Measurements from ENCODE around the gene GORAB.
A peak's percentile ranks its signal among the peaks of the same experiment; 100 is the strongest.

Gene GORAB

DNA sequence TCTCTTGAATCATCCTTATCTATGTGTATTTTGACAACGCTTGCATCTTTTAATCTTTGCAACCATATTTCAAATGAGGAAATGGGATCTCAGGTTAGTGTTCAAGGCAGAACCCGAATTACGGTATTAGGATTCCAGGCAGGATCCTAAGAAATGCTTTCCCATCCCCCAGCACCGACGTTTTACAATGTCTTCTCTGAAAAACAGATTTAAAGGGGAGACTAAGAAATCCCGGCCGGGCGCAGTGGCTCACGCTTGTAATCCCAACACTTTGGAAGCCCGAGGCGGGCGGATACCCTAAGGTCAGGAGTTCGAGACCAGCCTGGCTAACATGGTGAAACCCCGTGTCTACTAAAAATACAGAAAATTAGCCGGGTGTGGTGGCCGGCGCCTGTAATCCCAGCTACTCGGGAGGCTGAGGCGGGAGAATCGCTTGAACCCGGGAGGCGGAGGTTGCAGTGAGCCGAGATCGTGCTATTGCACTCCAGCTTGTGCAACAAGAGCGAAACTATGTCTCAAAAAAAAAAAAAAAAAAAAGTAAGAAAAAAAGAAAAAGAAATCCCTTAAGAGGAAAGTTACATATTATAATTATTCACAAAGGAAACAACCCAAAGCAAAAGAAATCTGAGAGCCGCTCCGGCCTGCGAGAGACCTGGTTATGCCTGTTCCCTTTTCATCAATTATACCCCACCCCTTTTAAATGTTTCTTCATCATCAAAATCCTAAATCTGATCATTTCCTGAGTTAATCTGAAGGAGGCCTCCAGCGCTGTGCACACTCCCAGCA lies 801 bp upstream of the GORAB start:
- Mint-ChIP-seq H3K4me3 (no peak overlapping the region), H3K27ac (no peak overlapping the region), H3K9me3 (no peaks in the 10 kb centered on the region), H3K27me3 (peaks cover 5 to 7% of the 10 kb centered on the region in 2 donors), H3K4me1 (peaks cover 4 to 5% of the 10 kb centered on the region in 2 donors), H3K36me3 (peaks cover 4 to 5% of the 10 kb centered on the region in 2 donors)
- ATAC-seq (replicated peaks) (peak in 1 of 2 donors; percentile 17), DNase-seq (no peak)

DNA sequence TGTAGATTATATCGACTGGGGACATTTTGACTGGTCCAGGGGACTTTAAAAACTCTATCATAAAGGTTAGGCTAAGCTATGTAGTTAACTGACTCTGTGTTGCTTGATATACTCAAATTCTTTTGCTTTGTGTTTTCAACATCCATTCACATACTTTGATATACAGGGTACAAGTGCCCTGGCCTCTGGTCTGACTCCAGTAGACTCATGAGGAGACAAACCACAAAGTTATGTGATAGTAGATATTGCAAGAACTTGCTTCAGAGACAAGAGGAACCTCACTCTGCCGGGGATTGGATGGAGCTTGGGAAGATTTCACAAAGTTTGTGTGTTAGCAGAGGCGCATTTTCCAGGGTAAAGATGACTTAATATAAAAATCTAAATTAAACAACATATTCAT lies 1.3 kb downstream of the GORAB start:
- peaks cover 3 to 4% of the 10 kb centered on the region in 2 donors for H3K27me3 Mint-ChIP-seq
- peaks cover 8 to 12% of the 10 kb centered on the region in 2 donors for H3K36me3 Mint-ChIP-seq
- H3K4me1 Mint-ChIP-seq = peaks cover 5 to 6% of the 10 kb centered on the region in 2 donors
- ATAC-seq (replicated peaks) (no peak), DNase-seq (no peak)
- no peak overlapping the region for H3K27ac Mint-ChIP-seq
- H3K4me3 Mint-ChIP-seq = no peak overlapping the region
- no peaks in the 10 kb centered on the region for H3K9me3 Mint-ChIP-seq

DNA sequence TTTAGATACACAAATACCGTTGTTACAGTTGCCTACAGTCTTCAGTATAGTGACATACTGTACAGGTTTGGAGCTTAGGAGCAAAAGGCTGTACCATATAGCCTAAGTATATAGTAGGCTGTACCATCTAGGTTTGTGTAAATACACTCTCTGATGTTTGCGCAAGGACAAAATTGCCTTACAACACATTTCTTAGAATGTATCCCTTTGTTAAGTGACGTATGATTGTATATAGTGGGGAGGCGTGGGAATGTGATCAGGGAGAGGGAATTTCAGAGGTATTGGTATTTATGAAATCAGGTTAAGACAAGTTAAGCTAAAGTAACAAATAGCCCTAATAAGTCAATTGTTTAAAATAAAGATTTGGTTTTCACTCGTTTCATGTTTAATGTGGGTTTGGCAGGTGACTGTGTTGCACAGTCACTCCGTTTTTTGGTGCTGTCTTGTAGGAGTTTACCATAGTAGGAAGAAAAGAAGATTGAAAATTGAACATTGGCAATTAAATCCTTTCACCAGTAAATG lies 2.7 kb downstream of the GORAB start:
- H3K4me3 Mint-ChIP-seq = no peak overlapping the region
- peaks cover 5 to 9% of the 10 kb centered on the region in 2 donors for H3K4me1 Mint-ChIP-seq
- peaks cover 0 to 4% of the 10 kb centered on the region in 2 donors for H3K27me3 Mint-ChIP-seq
- no peaks in the 10 kb centered on the region for H3K9me3 Mint-ChIP-seq
- peaks cover 11 to 18% of the 10 kb centered on the region in 2 donors for H3K36me3 Mint-ChIP-seq
- ATAC-seq (replicated peaks) (no peak), DNase-seq (no peak)
- no peak overlapping the region for H3K27ac Mint-ChIP-seq

DNA sequence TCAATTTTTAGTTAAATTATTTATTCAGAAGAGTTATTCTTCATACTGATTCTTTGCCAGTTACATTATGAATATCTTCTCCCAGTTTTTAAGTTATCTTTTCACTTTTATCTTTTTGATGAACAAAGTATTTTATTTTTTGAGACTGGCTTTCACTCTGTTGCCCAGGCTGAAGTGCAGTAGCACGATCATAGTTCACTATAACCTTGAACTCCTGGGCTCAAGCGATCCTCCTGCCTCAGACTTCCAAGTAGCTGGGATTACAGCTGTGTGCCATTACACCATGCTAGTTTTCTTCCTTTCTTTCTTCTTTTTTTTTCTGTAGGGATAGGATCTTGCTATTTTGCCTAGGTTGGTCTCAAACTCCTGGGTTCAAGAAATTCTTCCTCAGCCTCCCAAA lies 3.5 kb downstream of the GORAB start:
- Mint-ChIP-seq H3K4me3 (no peak overlapping the region), H3K36me3 (peaks cover 16 to 25% of the 10 kb centered on the region in 2 donors), H3K9me3 (no peaks in the 10 kb centered on the region), H3K27ac (no peak overlapping the region), H3K27me3 (no peaks in the 10 kb centered on the region), H3K4me1 (peaks cover 5 to 9% of the 10 kb centered on the region in 2 donors)
- ATAC-seq (replicated peaks) (no peak), DNase-seq (no peak)

DNA sequence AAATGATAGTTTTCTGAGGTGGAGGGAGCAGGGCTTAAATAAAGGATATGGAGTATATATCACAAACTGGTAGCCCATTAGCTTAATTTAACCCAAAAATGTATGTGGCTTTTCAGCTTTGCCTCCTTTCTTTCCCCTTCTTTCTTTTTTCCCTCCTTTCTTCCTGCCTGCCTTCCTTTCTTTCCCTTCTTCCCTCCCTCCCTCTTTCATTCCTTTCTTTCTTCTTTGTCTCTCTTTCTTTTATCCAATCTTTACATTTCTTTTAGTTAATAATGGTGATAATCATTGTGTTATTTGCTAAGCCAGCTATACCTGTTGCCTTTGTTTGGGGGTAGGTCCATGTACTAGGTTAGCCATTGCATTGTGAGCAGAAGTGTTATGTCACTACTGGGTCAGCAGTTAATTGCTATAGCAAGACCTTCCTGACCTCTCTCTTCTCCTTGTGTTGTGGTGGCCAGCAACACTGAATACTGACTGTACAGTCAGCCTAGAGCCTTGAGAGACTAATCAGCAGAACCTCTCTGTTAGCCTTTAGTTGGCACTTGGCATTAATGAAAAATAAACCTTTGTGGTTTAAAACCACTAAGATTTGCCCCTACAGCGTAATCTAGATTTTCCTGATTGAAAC lies 5.1 kb downstream of the GORAB start:
- no peaks in the 10 kb centered on the region for H3K27me3 Mint-ChIP-seq
- peaks cover 5 to 9% of the 10 kb centered on the region in 2 donors for H3K4me1 Mint-ChIP-seq
- peaks cover 28 to 39% of the 10 kb centered on the region in 2 donors for H3K36me3 Mint-ChIP-seq
- no peak for DNase-seq
- no peaks in the 10 kb centered on the region for H3K9me3 Mint-ChIP-seq
- H3K27ac Mint-ChIP-seq = no peak overlapping the region
- no peak overlapping the region for H3K4me3 Mint-ChIP-seq
- no peak for ATAC-seq (replicated peaks)

DNA sequence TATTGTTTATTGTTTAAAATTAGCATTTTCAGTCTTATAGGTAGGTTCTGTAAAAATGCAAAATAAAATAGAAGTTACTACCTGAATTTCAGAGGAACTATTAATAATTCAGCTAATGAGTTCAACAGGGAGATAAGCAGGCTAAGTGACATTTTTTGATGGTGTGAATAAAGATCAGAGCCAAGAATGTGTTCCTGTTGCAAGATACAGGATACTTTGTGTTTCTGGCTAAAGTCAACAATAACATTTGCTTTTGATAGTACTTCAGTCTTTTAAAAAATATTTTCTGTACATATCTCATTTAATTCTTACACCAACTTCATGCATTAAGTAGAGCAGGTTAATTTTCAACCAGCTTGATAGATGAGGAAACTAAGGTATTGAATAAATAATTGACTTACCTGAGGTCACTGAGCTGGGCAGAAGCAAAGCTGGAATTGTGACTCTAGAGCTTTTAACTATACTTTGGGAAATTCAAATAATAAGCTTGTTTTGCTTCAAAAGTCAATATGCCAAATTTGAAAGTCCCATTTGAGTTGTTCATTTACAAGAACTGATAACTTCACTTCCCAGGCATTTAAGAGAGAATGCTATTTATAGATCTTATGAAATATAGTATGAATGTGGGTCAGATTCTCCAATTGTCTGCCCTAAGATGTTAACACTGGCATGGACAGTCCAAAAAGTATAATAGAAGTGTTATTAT lies 6.0 kb downstream of the GORAB start:
- ATAC-seq (replicated peaks) (no peak), DNase-seq (no peak)
- Mint-ChIP-seq H3K36me3 (peaks cover 29 to 40% of the 10 kb centered on the region in 2 donors), H3K4me1 (peaks cover 5 to 9% of the 10 kb centered on the region in 2 donors), H3K9me3 (no peaks in the 10 kb centered on the region), H3K27me3 (no peaks in the 10 kb centered on the region), H3K27ac (no peak overlapping the region), H3K4me3 (no peak overlapping the region)

DNA sequence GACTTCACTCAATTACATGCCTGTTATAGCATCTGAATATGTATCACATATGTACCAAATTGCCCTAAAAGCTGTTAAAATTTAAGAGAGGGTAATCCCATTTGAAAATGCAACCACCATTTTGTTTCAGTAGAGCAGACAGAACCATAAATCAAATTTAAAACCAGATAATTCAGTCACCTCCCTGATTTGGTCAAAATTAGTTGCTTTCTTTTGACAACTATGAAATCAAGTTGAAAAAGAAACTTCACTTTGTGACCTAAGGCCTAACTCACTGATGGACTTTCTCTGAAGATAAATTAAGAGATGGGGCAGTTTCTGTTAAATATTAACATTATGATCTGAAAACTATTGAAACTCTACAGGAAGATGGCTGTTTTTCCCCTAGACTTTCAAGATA lies 6.7 kb downstream of the GORAB start:
- H3K27me3 Mint-ChIP-seq = no peaks in the 10 kb centered on the region
- no peak overlapping the region for H3K4me3 Mint-ChIP-seq
- peaks cover 34 to 47% of the 10 kb centered on the region in 2 donors for H3K36me3 Mint-ChIP-seq
- no peaks in the 10 kb centered on the region for H3K9me3 Mint-ChIP-seq
- H3K27ac Mint-ChIP-seq = peak overlapping the region; percentile 20
- peaks cover 5 to 9% of the 10 kb centered on the region in 2 donors for H3K4me1 Mint-ChIP-seq
- ATAC-seq (replicated peaks) (no peak), DNase-seq (no peak)

DNA sequence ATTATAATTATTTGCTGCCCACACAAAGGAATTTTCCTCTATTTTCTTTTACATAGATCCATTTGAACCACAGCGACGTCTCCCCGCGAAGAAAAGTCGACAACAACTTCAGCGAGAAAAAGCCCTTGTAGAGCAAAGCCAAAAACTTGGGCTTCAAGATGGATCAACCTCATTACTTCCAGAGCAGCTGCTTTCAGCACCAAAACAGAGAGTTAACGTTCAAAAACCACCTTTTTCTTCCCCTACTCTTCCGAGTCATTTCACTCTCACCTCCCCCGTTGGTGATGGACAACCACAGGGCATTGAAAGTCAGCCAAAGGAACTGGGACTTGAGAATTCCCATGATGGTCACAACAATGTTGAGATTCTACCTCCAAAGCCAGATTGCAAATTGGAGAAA lies 7.2 kb downstream of the GORAB start:
- H3K4me1 Mint-ChIP-seq = peaks cover 5 to 9% of the 10 kb centered on the region in 2 donors
- no peak overlapping the region for H3K4me3 Mint-ChIP-seq
- no peaks in the 10 kb centered on the region for H3K27me3 Mint-ChIP-seq
- DNase-seq (no peak), ATAC-seq (replicated peaks) (no peak)
- no peak overlapping the region for H3K27ac Mint-ChIP-seq
- no peaks in the 10 kb centered on the region for H3K9me3 Mint-ChIP-seq
- H3K36me3 Mint-ChIP-seq = peaks cover 39 to 51% of the 10 kb centered on the region in 2 donors

DNA sequence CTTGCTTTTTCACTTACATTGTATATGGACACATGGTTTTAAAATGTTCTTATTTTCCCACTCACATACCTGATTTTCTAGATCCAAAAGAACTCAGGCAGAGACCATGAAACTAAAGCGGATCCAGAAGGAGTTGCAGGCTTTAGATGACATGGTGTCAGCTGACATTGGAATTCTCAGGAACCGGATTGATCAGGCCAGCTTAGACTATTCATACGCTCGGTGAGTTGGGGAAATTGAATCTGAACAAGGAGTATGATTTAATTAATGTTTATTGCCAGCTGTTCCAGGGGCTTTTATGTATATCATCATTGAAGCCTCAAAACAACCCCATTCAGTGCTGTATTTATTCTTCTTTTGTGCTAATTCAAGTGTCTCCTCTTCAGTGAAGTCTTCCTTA lies 12.7 kb downstream of the GORAB start:
- H3K27ac Mint-ChIP-seq = no peak overlapping the region
- H3K27me3 Mint-ChIP-seq = no peaks in the 10 kb centered on the region
- no peaks in the 10 kb centered on the region for H3K9me3 Mint-ChIP-seq
- peaks cover 48 to 67% of the 10 kb centered on the region in 2 donors for H3K36me3 Mint-ChIP-seq
- ATAC-seq (replicated peaks) = no peak
- H3K4me1 Mint-ChIP-seq = no peaks in the 10 kb centered on the region
- DNase-seq = no peak
- H3K4me3 Mint-ChIP-seq = no peak overlapping the region

DNA sequence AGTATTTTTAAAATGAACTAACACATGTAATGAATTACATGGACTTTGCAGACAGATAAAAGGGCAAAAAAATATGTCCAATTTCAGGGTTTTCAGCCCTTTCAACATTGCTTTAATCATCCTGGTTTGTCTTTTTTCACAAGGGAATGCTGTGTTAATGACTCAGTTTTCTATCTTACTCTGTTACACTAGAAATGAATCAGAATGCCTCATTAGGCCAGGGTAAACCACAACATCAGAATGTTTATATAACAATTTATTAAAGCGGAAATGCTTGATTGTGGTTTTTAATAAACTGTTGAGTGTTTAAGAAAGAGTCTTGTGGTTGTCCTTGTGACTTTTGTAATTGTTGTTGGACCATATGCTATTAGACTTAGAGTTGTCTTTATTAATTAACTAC lies 13.5 kb downstream of the GORAB start:
- ATAC-seq (replicated peaks) = no peak
- Mint-ChIP-seq H3K27ac (no peak overlapping the region), H3K4me3 (no peak overlapping the region), H3K9me3 (no peaks in the 10 kb centered on the region), H3K27me3 (no peaks in the 10 kb centered on the region), H3K4me1 (no peaks in the 10 kb centered on the region), H3K36me3 (peaks cover 44 to 63% of the 10 kb centered on the region in 2 donors)
- DNase-seq = no peak

DNA sequence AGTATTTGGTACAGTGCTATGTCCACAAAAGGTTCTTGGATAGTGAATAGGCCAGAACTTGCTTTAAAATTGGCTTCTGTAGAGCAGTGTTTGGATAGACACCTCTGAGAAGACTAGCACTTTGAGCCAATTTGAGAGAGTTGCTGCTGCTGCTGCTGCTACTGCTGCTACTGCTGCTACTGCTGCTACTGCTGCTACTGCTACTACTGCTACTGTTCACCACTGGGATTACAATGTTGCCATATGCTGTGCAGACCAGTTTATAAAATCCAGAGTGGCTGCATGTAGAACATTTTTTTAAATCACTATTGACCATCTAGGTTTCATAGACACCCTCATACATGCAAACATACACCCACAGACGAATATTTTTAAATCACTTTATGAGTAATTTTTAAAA lies 15.3 kb downstream of the GORAB start:
- no peaks in the 10 kb centered on the region for H3K9me3 Mint-ChIP-seq
- H3K27ac Mint-ChIP-seq = no peak overlapping the region
- peaks cover 42 to 65% of the 10 kb centered on the region in 2 donors for H3K36me3 Mint-ChIP-seq
- no peaks in the 10 kb centered on the region for H3K27me3 Mint-ChIP-seq
- DNase-seq (no peak), ATAC-seq (replicated peaks) (no peak)
- H3K4me1 Mint-ChIP-seq = no peaks in the 10 kb centered on the region
- no peak overlapping the region for H3K4me3 Mint-ChIP-seq

DNA sequence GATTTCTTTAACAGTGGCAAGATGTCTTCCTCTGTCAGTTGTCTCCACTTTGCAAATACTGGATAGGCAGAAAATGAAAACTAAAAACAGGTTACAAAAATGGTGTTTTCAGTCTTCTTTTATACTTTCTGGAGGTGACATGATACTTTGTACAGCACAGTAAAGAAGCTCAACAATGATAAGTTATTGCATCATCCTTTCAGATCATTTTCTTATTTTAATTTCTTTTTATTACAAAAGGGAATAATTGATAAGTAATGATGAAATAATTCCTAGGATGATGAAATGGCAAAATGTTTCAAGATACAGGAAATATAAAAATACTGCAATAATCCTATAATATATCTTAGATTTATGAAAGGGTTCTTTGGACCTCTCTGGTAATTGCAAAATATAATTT lies 16.5 kb downstream of the GORAB start:
- no peak for DNase-seq
- Mint-ChIP-seq H3K36me3 (peaks cover 42 to 64% of the 10 kb centered on the region in 2 donors), H3K4me3 (no peak overlapping the region), H3K27me3 (no peaks in the 10 kb centered on the region), H3K9me3 (no peaks in the 10 kb centered on the region), H3K4me1 (no peaks in the 10 kb centered on the region), H3K27ac (no peak overlapping the region)
- ATAC-seq (replicated peaks) = no peak

DNA sequence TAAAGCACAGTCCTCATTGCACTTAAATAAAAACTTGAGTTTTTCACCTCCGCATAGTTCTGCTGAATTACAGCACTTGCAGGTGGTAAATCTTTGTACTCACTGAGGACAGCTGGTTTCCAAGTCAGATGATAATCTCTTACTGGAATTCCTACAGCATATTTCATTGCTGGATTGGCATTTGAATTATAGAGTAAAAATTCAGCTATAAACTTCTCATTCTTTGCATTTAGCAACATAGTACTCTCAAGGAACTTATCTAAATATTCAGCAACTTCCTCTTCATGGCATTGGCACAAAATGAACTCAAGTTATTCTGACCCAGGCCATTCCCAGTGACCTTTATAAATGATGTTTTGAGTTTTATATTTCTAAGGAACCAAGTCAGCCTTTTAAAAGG lies 23.4 kb downstream of the GORAB start:
- no peak overlapping the region for H3K4me3 Mint-ChIP-seq
- H3K36me3 Mint-ChIP-seq = peaks cover 24 to 43% of the 10 kb centered on the region in 2 donors
- no peaks in the 10 kb centered on the region for H3K4me1 Mint-ChIP-seq
- H3K9me3 Mint-ChIP-seq = peaks cover 11% of the 10 kb centered on the region in 2 donors
- ATAC-seq (replicated peaks) (no peak), DNase-seq (no peak)
- no peak overlapping the region for H3K27ac Mint-ChIP-seq
- no peaks in the 10 kb centered on the region for H3K27me3 Mint-ChIP-seq

DNA sequence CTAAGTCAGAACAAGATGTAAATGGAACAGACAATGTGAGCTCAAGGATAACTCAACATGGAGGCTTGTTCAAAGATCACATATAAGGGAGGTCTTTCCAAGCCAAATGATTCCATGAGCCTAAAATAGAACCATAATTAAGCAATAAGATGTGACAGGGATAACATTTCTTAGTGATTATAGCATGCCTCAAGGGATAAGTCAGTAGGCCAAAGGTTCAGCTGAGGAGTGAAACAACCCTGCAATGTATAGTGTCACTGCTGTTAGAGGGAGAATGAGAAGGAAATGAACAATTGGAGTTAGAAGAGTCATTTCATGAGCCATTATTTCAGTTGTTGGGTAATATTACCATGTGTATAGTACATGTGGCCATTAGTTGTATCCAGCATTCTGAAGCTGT lies 25.0 kb downstream of the GORAB start:
- DNase-seq (no peak), ATAC-seq (replicated peaks) (no peak)
- H3K27me3 Mint-ChIP-seq = no peaks in the 10 kb centered on the region
- H3K4me3 Mint-ChIP-seq = no peak overlapping the region
- H3K27ac Mint-ChIP-seq = no peak overlapping the region
- H3K4me1 Mint-ChIP-seq = no peaks in the 10 kb centered on the region
- peaks cover 18 to 35% of the 10 kb centered on the region in 2 donors for H3K36me3 Mint-ChIP-seq
- peaks cover 11 to 14% of the 10 kb centered on the region in 2 donors for H3K9me3 Mint-ChIP-seq
